Upper lobe of right lung (tissue), 1 donor: ENCODE data around the gene TWIST2. TPM values are rescaled to one million over a fixed set of nuclear protein-coding genes. Genes with fewer than 3 reads are reported as not detected.

Experiments used
- ATAC-seq: fragments of 200-7000 bp; cut with Tn5 transposase; one replicate; pipeline ENCODE4 v1.9.1; 2020; ENCODE audit warnings: mild to moderate bottlenecking, moderate library complexity
- DNase-seq: peaks from one replicate; pipeline ENCODE4 v3.0.0-alpha.2; 2020
- H3K27ac ChIP-seq: fragments of 200-600 bp; one replicate; pipeline ENCODE4 v1.8.0; 2022
- H3K27me3 ChIP-seq: fragments of 200-600 bp; one replicate; pipeline ENCODE4 v1.8.0; 2022; ENCODE audit warnings: mild to moderate bottlenecking
- H3K36me3 ChIP-seq: fragments of 200-600 bp; one replicate; pipeline ENCODE4 v1.8.0; 2022
- H3K4me1 ChIP-seq: fragments of 200-600 bp; one replicate; pipeline ENCODE4 v1.8.0; 2022
- H3K4me3 ChIP-seq: fragments of 200-600 bp; one replicate; pipeline ENCODE4 v1.8.0; 2022; ENCODE audit warnings: mild to moderate bottlenecking
- H3K9me3 ChIP-seq: fragments of 200-600 bp; one replicate; pipeline ENCODE4 v1.8.0; 2022
- intact Hi-C: fragments of 100-400 bp; cut with DNase I; formaldehyde crosslinking; loops from one replicate; pipeline ENCODE4 v1.11.0; 2022
- total RNA-seq: library from RNA; stranded (reverse); fragmentation: NEBNext Ultra II Directional; extraction: Animal tissue kit (Norgen Biotek cat#: 25700); gene quantifications from one replicate; pipeline ENCODE4 v1.2.1, GENCODE V29; 2021
- TF ChIP-seq, protein P1 (sequence below): fragments of 200-600 bp; IDR thresholded peaks from one replicate; pipeline ENCODE4 v1.8.0; 2022; ENCODE audit warnings: antibody characterized with exemption
- donor health status: DM: no; HTN: yes; CAD: no; lungs with severe emphysema.

TWIST2 gene
- total RNA-seq, 1 donor from 2014 or later, result 12.2 TPM

- Histone ChIP-seq H3K36me3 (no peaks in the 10 kb centered on the region), H3K27ac (no peak overlapping the region), H3K9me3 (no peaks in the 10 kb centered on the region), H3K27me3 (no peaks in the 10 kb centered on the region), H3K4me1 (no peaks in the 10 kb centered on the region), H3K4me3 (no peak overlapping the region)
- TF ChIP-seq, protein P1, sequence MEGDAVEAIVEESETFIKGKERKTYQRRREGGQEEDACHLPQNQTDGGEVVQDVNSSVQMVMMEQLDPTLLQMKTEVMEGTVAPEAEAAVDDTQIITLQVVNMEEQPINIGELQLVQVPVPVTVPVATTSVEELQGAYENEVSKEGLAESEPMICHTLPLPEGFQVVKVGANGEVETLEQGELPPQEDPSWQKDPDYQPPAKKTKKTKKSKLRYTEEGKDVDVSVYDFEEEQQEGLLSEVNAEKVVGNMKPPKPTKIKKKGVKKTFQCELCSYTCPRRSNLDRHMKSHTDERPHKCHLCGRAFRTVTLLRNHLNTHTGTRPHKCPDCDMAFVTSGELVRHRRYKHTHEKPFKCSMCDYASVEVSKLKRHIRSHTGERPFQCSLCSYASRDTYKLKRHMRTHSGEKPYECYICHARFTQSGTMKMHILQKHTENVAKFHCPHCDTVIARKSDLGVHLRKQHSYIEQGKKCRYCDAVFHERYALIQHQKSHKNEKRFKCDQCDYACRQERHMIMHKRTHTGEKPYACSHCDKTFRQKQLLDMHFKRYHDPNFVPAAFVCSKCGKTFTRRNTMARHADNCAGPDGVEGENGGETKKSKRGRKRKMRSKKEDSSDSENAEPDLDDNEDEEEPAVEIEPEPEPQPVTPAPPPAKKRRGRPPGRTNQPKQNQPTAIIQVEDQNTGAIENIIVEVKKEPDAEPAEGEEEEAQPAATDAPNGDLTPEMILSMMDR, result no peak
- intact Hi-C loops, result no loop called here
- DNase-seq (no peak), ATAC-seq (no peak)
These were observed 40.9 kb downstream of the TWIST2 start for GRCh38 chr2:238888781-238889180.

DNA sequence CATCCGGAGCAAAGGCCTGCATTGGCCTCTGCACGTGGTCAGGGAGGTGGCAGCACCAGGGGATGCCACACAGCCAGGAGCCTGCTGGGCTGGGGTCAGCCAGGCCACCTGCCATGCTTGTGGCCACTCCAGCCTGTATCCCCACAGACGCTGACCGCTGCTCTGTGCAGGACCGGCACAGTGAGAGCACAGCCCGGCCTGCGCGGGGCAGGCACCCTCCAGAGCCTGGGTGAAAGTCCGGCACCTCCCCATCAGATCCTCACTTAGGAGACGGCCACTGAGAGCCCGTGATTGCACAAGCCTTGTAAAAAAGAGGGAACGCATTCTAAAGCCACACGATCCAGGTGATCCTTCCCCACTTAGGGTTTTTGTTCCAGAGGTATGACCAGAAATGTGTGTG lies 42.2 kb downstream of the TWIST2 start:
- intact Hi-C loops, result no loop called here
- H3K4me3 ChIP-seq, result no peak overlapping the region
- TF ChIP-seq, protein P1, result no peak
- H3K27ac ChIP-seq, result no peak overlapping the region
- ATAC-seq (no peak), DNase-seq (no peak)
- H3K9me3 ChIP-seq, result no peaks in the 10 kb centered on the region
- no peaks in the 10 kb centered on the region for H3K4me1 ChIP-seq
- H3K36me3 ChIP-seq, result no peaks in the 10 kb centered on the region
- H3K27me3 ChIP-seq, result no peaks in the 10 kb centered on the region

- Histone ChIP-seq H3K4me1 (no peaks in the 10 kb centered on the region), H3K9me3 (no peaks in the 10 kb centered on the region), H3K27ac (no peak overlapping the region), H3K27me3 (no peaks in the 10 kb centered on the region), H3K4me3 (no peak overlapping the region), H3K36me3 (no peaks in the 10 kb centered on the region)
- ATAC-seq (no peak), DNase-seq (no peak)
- intact Hi-C loops, result no loop called here
- TF ChIP-seq, protein P1, result no peak
These were observed 43.0 kb downstream of the TWIST2 start for GRCh38 chr2:238890618-238891456.

- Histone ChIP-seq H3K9me3 (no peaks in the 10 kb centered on the region), H3K27me3 (no peaks in the 10 kb centered on the region), H3K36me3 (no peaks in the 10 kb centered on the region), H3K27ac (no peak overlapping the region), H3K4me1 (no peaks in the 10 kb centered on the region), H3K4me3 (no peak overlapping the region)
- ATAC-seq (no peak), DNase-seq (no peak)
- intact Hi-C loops, result no loop called here
- TF ChIP-seq, protein P1, result no peak
These were observed 43.7 kb downstream of the TWIST2 start for GRCh38 chr2:238891457-238892203.

GRCh38 chr2:238892204-238892500 lies 44.3 kb downstream of the TWIST2 start:
- Histone ChIP-seq H3K27ac (no peak overlapping the region), H3K27me3 (no peaks in the 10 kb centered on the region), H3K4me3 (no peak overlapping the region), H3K9me3 (no peaks in the 10 kb centered on the region), H3K4me1 (no peaks in the 10 kb centered on the region), H3K36me3 (no peaks in the 10 kb centered on the region)
- intact Hi-C loops, result no loop called here
- ATAC-seq (no peak), DNase-seq (no peak)
- TF ChIP-seq, protein P1, result no peak
